ENCODE measurements around the gene EPO. TPM values are rescaled to one million over a fixed set of nuclear protein-coding genes. Genes with fewer than 3 reads are reported as not detected.

EPO gene
- total and polyA plus RNA-seq, 4 donors = 1.3 to 22.9 (median 3.4) TPM

GRCh38 chr7:100768784-100769183, 48.5 kb downstream of the EPO start:
- no peak overlapping the region for H3K27ac ChIP-seq (ENCODE audit: low read depth in 1 of 2, low read length in 2 of 2)
- H3K36me3 ChIP-seq (ENCODE audit: control insufficient read depth in 4 of 4, insufficient read depth in 3 of 4, low read depth in 1 of 4, low read length in 3 of 4) = no peaks in the 10 kb centered on the region
- TF ChIP-seq NR2F2 (IDR thresholded peaks at IDR 0.05) (no peak), RXRA (IDR thresholded peaks at IDR 0.05) (no peak), FOXA1 (IDR thresholded peaks at IDR 0.05) (no peak), FOXA2 (IDR thresholded peaks at IDR 0.05) (no peak), MAX (IDR thresholded peaks at IDR 0.05) (no peak), CTCF (IDR thresholded peaks at IDR 0.05; ENCODE audit: low read depth, low read length, missing input control) (no peak), RAD21 (IDR thresholded peaks at IDR 0.05) (no peak), ZBTB33 (IDR thresholded peaks at IDR 0.05) (no peak), ATF3 (IDR thresholded peaks at IDR 0.05) (no peak), JUND (IDR thresholded peaks at IDR 0.05) (no peak), HNF4G (IDR thresholded peaks at IDR 0.05) (no peak), GABPA (IDR thresholded peaks at IDR 0.05 in 1 of 2, conservative IDR thresholded peaks at IDR 0.05 in 1 of 2) (no peak), TAF1 (conservative IDR thresholded peaks at IDR 0.05) (no peak), HNF4A (conservative IDR thresholded peaks at IDR 0.05) (no peak)
- WGBS = 91% methylated on average over 7 of the region's 7 CpGs
- H3K9ac ChIP-seq (ENCODE audit: low read depth in 1 of 2, low read length in 2 of 2) = no peak overlapping the region
- H3K4me1 ChIP-seq (ENCODE audit: control insufficient read depth in 4 of 4, insufficient read depth in 4 of 4, low read length in 3 of 4) = no peaks in the 10 kb centered on the region
- no peak overlapping the region for H3K4me3 ChIP-seq (ENCODE audit: low read depth in 1 of 3, low read length in 3 of 3)
- H3K9me3 ChIP-seq (ENCODE audit: control insufficient read depth in 4 of 4, low read length in 3 of 4) = no peaks in the 10 kb centered on the region
- no peaks in the 10 kb centered on the region for H3K27me3 ChIP-seq (ENCODE audit: control insufficient read depth in 4 of 4, insufficient read depth in 4 of 4, low read length in 3 of 4)
- DNase-seq (ENCODE audit: low spot score) = no peak

Other genes starting within 250 kb of the EPO start
- 10 to 100 TPM in 1 of 2 donors, 1 to 10 TPM in 1; 6.9 to 21.2 TPM for gene TSC22D4, start 241.3 kb upstream of the EPO start, total RNA-seq
- gene TSC22D4, start 241.3 kb upstream of the EPO start, polyA plus RNA-seq = 10 to 100 TPM in 1 of 2 donors, 1 to 10 TPM in 1; 5.5 to 15.9 TPM
- gene NYAP1, start 236.5 kb upstream of the EPO start, total RNA-seq = under 1 TPM; 0.08 to 0.09 TPM
- under 1 TPM in 1 of 2 donors, not detected in 1; 0.29 TPM for gene NYAP1, start 236.5 kb upstream of the EPO start, polyA plus RNA-seq
- 10 to 100 TPM; 37.2 to 48.8 TPM for gene AGFG2, start 181.3 kb upstream of the EPO start, total RNA-seq
- gene AGFG2, start 181.3 kb upstream of the EPO start, polyA plus RNA-seq = 10 to 100 TPM; 37.4 to 47.2 TPM
- under 1 TPM in 1 of 2 donors, not detected in 1; 0.33 TPM for gene SAP25, start 146.6 kb upstream of the EPO start, total RNA-seq
- gene SAP25, start 146.6 kb upstream of the EPO start, polyA plus RNA-seq = under 1 TPM; 0.56 to 0.84 TPM
- gene LRCH4, start 134.3 kb upstream of the EPO start, total RNA-seq = 10 to 100 TPM in 1 of 2 donors, 1 to 10 TPM in 1; 8.2 to 25.8 TPM
- gene LRCH4, start 134.3 kb upstream of the EPO start, polyA plus RNA-seq = 10 to 100 TPM in 1 of 2 donors, 1 to 10 TPM in 1; 9.1 to 16.9 TPM
- 1 to 10 TPM in 1 of 2 donors, under 1 TPM in 1; 0.67 to 1.3 TPM for gene FBXO24, start 134.1 kb upstream of the EPO start, total RNA-seq
- under 1 TPM; 0.25 to 0.32 TPM for gene FBXO24, start 134.1 kb upstream of the EPO start, polyA plus RNA-seq
- 10 to 100 TPM in 1 of 2 donors, 1 to 10 TPM in 1; 6.7 to 13.1 TPM for gene PCOLCE, start 118.1 kb upstream of the EPO start, total RNA-seq
- 10 to 100 TPM; 10.4 to 38.2 TPM for gene PCOLCE, start 118.1 kb upstream of the EPO start, polyA plus RNA-seq
- 1 to 10 TPM; 3.5 to 6.3 TPM for gene MOSPD3, start 107.9 kb upstream of the EPO start, total RNA-seq
- gene MOSPD3, start 107.9 kb upstream of the EPO start, polyA plus RNA-seq = 10 to 100 TPM; 10.8 to 15.7 TPM
- 100 to 1,000 TPM; 276 to 358 TPM for gene TFR2, start 78.9 kb upstream of the EPO start, total RNA-seq
- gene TFR2, start 78.9 kb upstream of the EPO start, polyA plus RNA-seq = 100 to 1,000 TPM; 354 to 663 TPM
- not detected for gene ACTL6B, start 64.0 kb upstream of the EPO start, total RNA-seq
- not detected for gene ACTL6B, start 64.0 kb upstream of the EPO start, polyA plus RNA-seq
- gene GNB2, start 46.7 kb upstream of the EPO start, total RNA-seq = 10 to 100 TPM; 57.9 to 88.5 TPM
- 100 to 1,000 TPM in 1 of 2 donors, 10 to 100 TPM in 1; 37.6 to 133 TPM for gene GNB2, start 46.7 kb upstream of the EPO start, polyA plus RNA-seq
- gene GIGYF1, start 26.2 kb upstream of the EPO start, total RNA-seq = 10 to 100 TPM; 12.7 TPM
- 1 to 10 TPM; 6.8 to 7.5 TPM for gene GIGYF1, start 26.2 kb upstream of the EPO start, polyA plus RNA-seq
- 10 to 100 TPM; 19.1 to 36.6 TPM for gene POP7, start 14.3 kb upstream of the EPO start, total RNA-seq
- 10 to 100 TPM; 31.1 to 40.1 TPM for gene POP7, start 14.3 kb upstream of the EPO start, polyA plus RNA-seq
- under 1 TPM in 1 of 2 donors, not detected in 1; under 0.01 TPM for gene ZAN, start 13.1 kb downstream of the EPO start, total RNA-seq
- gene ZAN, start 13.1 kb downstream of the EPO start, polyA plus RNA-seq = under 1 TPM in 1 of 2 donors, not detected in 1; 0.08 TPM
- gene EPHB4, start 107.1 kb downstream of the EPO start, total RNA-seq = 10 to 100 TPM; 48.6 to 53.0 TPM
- 10 to 100 TPM; 14.4 to 51.3 TPM for gene EPHB4, start 107.1 kb downstream of the EPO start, polyA plus RNA-seq
- gene SLC12A9, start 132.2 kb downstream of the EPO start, total RNA-seq = 10 to 100 TPM; 10.5 to 17.2 TPM
- gene SLC12A9, start 132.2 kb downstream of the EPO start, polyA plus RNA-seq = 1 to 10 TPM; 1.8 to 8.4 TPM
- 10 to 100 TPM; 14.6 to 18.6 TPM for gene TRIP6, start 146.9 kb downstream of the EPO start, total RNA-seq
- 10 to 100 TPM; 17.7 to 30.7 TPM for gene TRIP6, start 146.9 kb downstream of the EPO start, polyA plus RNA-seq
- 10 to 100 TPM; 28.6 to 45.0 TPM for gene SRRT, start 154.6 kb downstream of the EPO start, total RNA-seq
- gene SRRT, start 154.6 kb downstream of the EPO start, polyA plus RNA-seq = 10 to 100 TPM; 27.2 to 32.1 TPM
- gene UFSP1, start 169.2 kb downstream of the EPO start, total RNA-seq = 1 to 10 TPM; 3.1 to 4.9 TPM
- 1 to 10 TPM; 2.3 to 3.4 TPM for gene UFSP1, start 169.2 kb downstream of the EPO start, polyA plus RNA-seq
- gene ACHE, start 175.4 kb downstream of the EPO start, total RNA-seq = 10 to 100 TPM in 1 of 2 donors, under 1 TPM in 1; 0.25 to 17.6 TPM
- under 1 TPM; 0.15 to 0.17 TPM for gene ACHE, start 175.4 kb downstream of the EPO start, polyA plus RNA-seq
- gene MUC3A, start 229.1 kb downstream of the EPO start, total RNA-seq = under 1 TPM; 0.25 to 0.79 TPM
- gene MUC3A, start 229.1 kb downstream of the EPO start, polyA plus RNA-seq = 1 to 10 TPM in 1 of 2 donors, under 1 TPM in 1; 0.95 to 2.9 TPM
- gene MUC12, start 249.1 kb downstream of the EPO start, total RNA-seq = not detected
- gene MUC12, start 249.1 kb downstream of the EPO start, polyA plus RNA-seq = under 1 TPM in 1 of 2 donors, not detected in 1; 0.16 TPM